ENCODE measurements around the gene STEAP4.

Gene STEAP4

GRCh38 chr7:88244258-88244657 lies 62.4 kb downstream of the STEAP4 start:
- Histone ChIP-seq H3K4me3 (ENCODE audit: low read length) (no peak overlapping the region), H3K9me3 (ENCODE audit: insufficient read depth, low read depth, low read length) (no peaks in the 10 kb centered on the region), H3K27me3 (ENCODE audit: insufficient read depth, low read length) (no peaks in the 10 kb centered on the region), H3K4me1 (ENCODE audit: insufficient read depth, low read length) (no peaks in the 10 kb centered on the region), H3K36me3 (ENCODE audit: insufficient read depth, low read length) (no peaks in the 10 kb centered on the region), H3K27ac (ENCODE audit: low read depth, low read length) (no peak overlapping the region), H3K9ac (ENCODE audit: low read depth, low read length) (no peak overlapping the region)
- WGBS = no CpG with 5 or more reads among the region's 1 CpG

- Histone ChIP-seq H3K4me1 (ENCODE audit: insufficient read depth, low read length) (no peaks in the 10 kb centered on the region), H3K4me3 (ENCODE audit: low read length) (no peak overlapping the region), H3K36me3 (ENCODE audit: insufficient read depth, low read length) (no peaks in the 10 kb centered on the region), H3K27me3 (ENCODE audit: insufficient read depth, low read length) (no peaks in the 10 kb centered on the region), H3K9ac (ENCODE audit: low read depth, low read length) (no peak overlapping the region), H3K9me3 (ENCODE audit: insufficient read depth, low read depth, low read length) (no peaks in the 10 kb centered on the region), H3K27ac (ENCODE audit: low read depth, low read length) (no peak overlapping the region)
- 25% methylated on average over 2 of the region's 2 CpGs for WGBS
Measured at GRCh38 chr7:88243345-88243909, 63.3 kb downstream of the STEAP4 start.

- Histone ChIP-seq H3K27ac (ENCODE audit: low read depth, low read length) (no peak overlapping the region), H3K27me3 (ENCODE audit: insufficient read depth, low read length) (no peaks in the 10 kb centered on the region), H3K4me3 (ENCODE audit: low read length) (no peak overlapping the region), H3K36me3 (ENCODE audit: insufficient read depth, low read length) (no peaks in the 10 kb centered on the region), H3K9me3 (ENCODE audit: insufficient read depth, low read depth, low read length) (no peaks in the 10 kb centered on the region), H3K4me1 (ENCODE audit: insufficient read depth, low read length) (peaks cover 7% of the 10 kb centered on the region), H3K9ac (ENCODE audit: low read depth, low read length) (no peak overlapping the region)
- no CpG with 5 or more reads among the region's 1 CpG for WGBS
Measured at GRCh38 chr7:88239852-88240251, 66.8 kb downstream of the STEAP4 start.

GRCh38 chr7:88233828-88234227 lies 72.9 kb downstream of the STEAP4 start:
- Histone ChIP-seq H3K4me1 (ENCODE audit: insufficient read depth, low read length) (peaks cover 7% of the 10 kb centered on the region), H3K27me3 (ENCODE audit: insufficient read depth, low read length) (no peaks in the 10 kb centered on the region), H3K9me3 (ENCODE audit: insufficient read depth, low read depth, low read length) (no peaks in the 10 kb centered on the region), H3K4me3 (ENCODE audit: low read length) (no peak overlapping the region), H3K9ac (ENCODE audit: low read depth, low read length) (no peak overlapping the region), H3K27ac (ENCODE audit: low read depth, low read length) (no peak overlapping the region), H3K36me3 (ENCODE audit: insufficient read depth, low read length) (no peaks in the 10 kb centered on the region)

GRCh38 chr7:88230646-88231045 lies 76.0 kb downstream of the STEAP4 start:
- peaks cover 4% of the 10 kb centered on the region for H3K4me1 ChIP-seq (ENCODE audit: insufficient read depth, low read length)
- no peaks in the 10 kb centered on the region for H3K9me3 ChIP-seq (ENCODE audit: insufficient read depth, low read depth, low read length)
- no peaks in the 10 kb centered on the region for H3K27me3 ChIP-seq (ENCODE audit: insufficient read depth, low read length)
- WGBS = 86% methylated on average over 5 of the region's 5 CpGs
- H3K4me3 ChIP-seq (ENCODE audit: low read length) = no peak overlapping the region
- H3K27ac ChIP-seq (ENCODE audit: low read depth, low read length) = no peak overlapping the region
- no peak overlapping the region for H3K9ac ChIP-seq (ENCODE audit: low read depth, low read length)
- H3K36me3 ChIP-seq (ENCODE audit: insufficient read depth, low read length) = no peaks in the 10 kb centered on the region

- H3K4me3 ChIP-seq (ENCODE audit: low read length) = no peak overlapping the region
- no peaks in the 10 kb centered on the region for H3K36me3 ChIP-seq (ENCODE audit: insufficient read depth, low read length)
- 96% methylated on average over 4 of the region's 4 CpGs for WGBS
Measured at GRCh38 chr7:88229302-88229995, 77.2 kb downstream of the STEAP4 start.

GRCh38 chr7:88226886-88227516 lies 79.7 kb downstream of the STEAP4 start:
- Histone ChIP-seq H3K36me3 (ENCODE audit: insufficient read depth, low read length) (no peaks in the 10 kb centered on the region), H3K27ac (ENCODE audit: low read depth, low read length) (no peak overlapping the region), H3K9me3 (ENCODE audit: insufficient read depth, low read depth, low read length) (no peaks in the 10 kb centered on the region), H3K27me3 (ENCODE audit: insufficient read depth, low read length) (no peaks in the 10 kb centered on the region), H3K4me1 (ENCODE audit: insufficient read depth, low read length) (no peaks in the 10 kb centered on the region), H3K9ac (ENCODE audit: low read depth, low read length) (no peak overlapping the region), H3K4me3 (ENCODE audit: low read length) (no peak overlapping the region)
- WGBS = 95% methylated on average over 6 of the region's 6 CpGs

More at GRCh38 chr7:88229302-88229995, 77.2 kb downstream of the STEAP4 start:
- Histone ChIP-seq H3K27ac (ENCODE audit: low read depth, low read length) (no peak overlapping the region), H3K27me3 (ENCODE audit: insufficient read depth, low read length) (no peaks in the 10 kb centered on the region), H3K9ac (ENCODE audit: low read depth, low read length) (no peak overlapping the region), H3K4me1 (ENCODE audit: insufficient read depth, low read length) (no peaks in the 10 kb centered on the region), H3K9me3 (ENCODE audit: insufficient read depth, low read depth, low read length) (no peaks in the 10 kb centered on the region)

GRCh38 chr7:88226201-88226600 lies 80.5 kb downstream of the STEAP4 start:
- H3K27ac ChIP-seq (ENCODE audit: low read depth, low read length) = no peak overlapping the region
- WGBS = 97% methylated on average over 4 of the region's 4 CpGs
- H3K4me3 ChIP-seq (ENCODE audit: low read length) = no peak overlapping the region

GRCh38 chr7:88224601-88225275 lies 82.0 kb downstream of the STEAP4 start:
- WGBS = 76% methylated on average over 2 of the region's 2 CpGs
- Histone ChIP-seq H3K9ac (ENCODE audit: low read depth, low read length) (no peak overlapping the region), H3K27ac (ENCODE audit: low read depth, low read length) (no peak overlapping the region), H3K4me3 (ENCODE audit: low read length) (no peak overlapping the region), H3K27me3 (ENCODE audit: insufficient read depth, low read length) (no peaks in the 10 kb centered on the region), H3K4me1 (ENCODE audit: insufficient read depth, low read length) (peaks cover 9% of the 10 kb centered on the region), H3K36me3 (ENCODE audit: insufficient read depth, low read length) (no peaks in the 10 kb centered on the region), H3K9me3 (ENCODE audit: insufficient read depth, low read depth, low read length) (no peaks in the 10 kb centered on the region)

More at GRCh38 chr7:88226201-88226600, 80.5 kb downstream of the STEAP4 start:
- no peaks in the 10 kb centered on the region for H3K27me3 ChIP-seq (ENCODE audit: insufficient read depth, low read length)
- no peaks in the 10 kb centered on the region for H3K9me3 ChIP-seq (ENCODE audit: insufficient read depth, low read depth, low read length)
- no peak overlapping the region for H3K9ac ChIP-seq (ENCODE audit: low read depth, low read length)
- H3K4me1 ChIP-seq (ENCODE audit: insufficient read depth, low read length) = peaks cover 2% of the 10 kb centered on the region; the same call in 1 of the 2 replicates
- H3K36me3 ChIP-seq (ENCODE audit: insufficient read depth, low read length) = no peaks in the 10 kb centered on the region

GRCh38 chr7:88223265-88223664 lies 83.4 kb downstream of the STEAP4 start:
- 100% methylated on average over 1 of the region's 2 CpGs for WGBS

More at GRCh38 chr7:88223265-88223664, 83.4 kb downstream of the STEAP4 start:
- Histone ChIP-seq H3K9ac (ENCODE audit: low read depth, low read length) (no peak overlapping the region), H3K36me3 (ENCODE audit: insufficient read depth, low read length) (no peaks in the 10 kb centered on the region), H3K4me3 (ENCODE audit: low read length) (no peak overlapping the region), H3K4me1 (ENCODE audit: insufficient read depth, low read length) (peaks cover 16% of the 10 kb centered on the region), H3K27me3 (ENCODE audit: insufficient read depth, low read length) (no peaks in the 10 kb centered on the region), H3K27ac (ENCODE audit: low read depth, low read length) (no peak overlapping the region), H3K9me3 (ENCODE audit: insufficient read depth, low read depth, low read length) (no peaks in the 10 kb centered on the region)
